ENCODE data around the gene LGALS16.

The LGALS16 gene

DNA sequence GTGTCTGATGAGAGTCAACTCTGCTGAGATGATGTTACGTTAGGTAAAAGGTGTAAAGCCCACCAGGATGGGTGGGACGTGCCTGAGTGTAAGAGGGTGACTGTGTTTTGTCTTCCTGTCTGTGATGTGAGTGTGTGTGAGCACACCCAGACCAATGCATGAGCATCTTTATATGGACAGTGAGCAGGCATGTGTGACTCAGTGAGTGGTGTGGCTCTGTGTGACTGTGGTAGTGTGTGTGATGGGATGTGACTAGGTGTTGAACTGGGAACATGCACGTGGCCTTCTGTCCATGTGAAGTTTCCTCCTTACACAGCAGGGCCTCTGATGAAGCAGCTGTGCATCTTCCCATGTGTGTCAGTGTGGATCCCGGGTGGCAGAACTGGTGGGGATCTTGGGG, 17.8 kb upstream of the LGALS16 start:
- H2AFZ ChIP-seq (ENCODE audit: low read length) = no peak overlapping the region
- H3K4me2 ChIP-seq (ENCODE audit: low read length) = no peak overlapping the region
- no peaks in the 10 kb centered on the region for H3K9me3 ChIP-seq (ENCODE audit: low read length)
- no peaks in the 10 kb centered on the region for H3K4me1 ChIP-seq (ENCODE audit: insufficient read depth, low read length, severe bottlenecking)
- no peak overlapping the region for H3K27ac ChIP-seq (ENCODE audit: low read depth, low read length, poor library complexity, severe bottlenecking)
- H3K27me3 ChIP-seq (ENCODE audit: insufficient read depth, low read length) = no peaks in the 10 kb centered on the region
- H4K20me1 ChIP-seq (ENCODE audit: insufficient read depth, low read length) = no peaks in the 10 kb centered on the region
- H3K79me2 ChIP-seq (ENCODE audit: insufficient read depth, low read length) = no peaks in the 10 kb centered on the region
- H3K4me3 ChIP-seq (ENCODE audit: low read depth, low read length, poor library complexity, severe bottlenecking) = no peak overlapping the region
- H3F3A ChIP-seq (ENCODE audit: insufficient read depth, low read length) = no peaks in the 10 kb centered on the region
- H3K9me2 ChIP-seq (ENCODE audit: low read depth, low read length) = no peaks in the 10 kb centered on the region
- TF ChIP-seq, protein P1, sequence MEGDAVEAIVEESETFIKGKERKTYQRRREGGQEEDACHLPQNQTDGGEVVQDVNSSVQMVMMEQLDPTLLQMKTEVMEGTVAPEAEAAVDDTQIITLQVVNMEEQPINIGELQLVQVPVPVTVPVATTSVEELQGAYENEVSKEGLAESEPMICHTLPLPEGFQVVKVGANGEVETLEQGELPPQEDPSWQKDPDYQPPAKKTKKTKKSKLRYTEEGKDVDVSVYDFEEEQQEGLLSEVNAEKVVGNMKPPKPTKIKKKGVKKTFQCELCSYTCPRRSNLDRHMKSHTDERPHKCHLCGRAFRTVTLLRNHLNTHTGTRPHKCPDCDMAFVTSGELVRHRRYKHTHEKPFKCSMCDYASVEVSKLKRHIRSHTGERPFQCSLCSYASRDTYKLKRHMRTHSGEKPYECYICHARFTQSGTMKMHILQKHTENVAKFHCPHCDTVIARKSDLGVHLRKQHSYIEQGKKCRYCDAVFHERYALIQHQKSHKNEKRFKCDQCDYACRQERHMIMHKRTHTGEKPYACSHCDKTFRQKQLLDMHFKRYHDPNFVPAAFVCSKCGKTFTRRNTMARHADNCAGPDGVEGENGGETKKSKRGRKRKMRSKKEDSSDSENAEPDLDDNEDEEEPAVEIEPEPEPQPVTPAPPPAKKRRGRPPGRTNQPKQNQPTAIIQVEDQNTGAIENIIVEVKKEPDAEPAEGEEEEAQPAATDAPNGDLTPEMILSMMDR (IDR thresholded peaks at IDR 0.05; ENCODE audit: low read length) = no peak
- TF ChIP-seq EZH2 (IDR thresholded peaks at IDR 0.05; ENCODE audit: borderline replicate concordance, low read length) = no peak
- H3K36me3 ChIP-seq (ENCODE audit: insufficient read depth, low read length) = no peaks in the 10 kb centered on the region
- H3K9ac ChIP-seq (ENCODE audit: low read length) = no peak overlapping the region

DNA sequence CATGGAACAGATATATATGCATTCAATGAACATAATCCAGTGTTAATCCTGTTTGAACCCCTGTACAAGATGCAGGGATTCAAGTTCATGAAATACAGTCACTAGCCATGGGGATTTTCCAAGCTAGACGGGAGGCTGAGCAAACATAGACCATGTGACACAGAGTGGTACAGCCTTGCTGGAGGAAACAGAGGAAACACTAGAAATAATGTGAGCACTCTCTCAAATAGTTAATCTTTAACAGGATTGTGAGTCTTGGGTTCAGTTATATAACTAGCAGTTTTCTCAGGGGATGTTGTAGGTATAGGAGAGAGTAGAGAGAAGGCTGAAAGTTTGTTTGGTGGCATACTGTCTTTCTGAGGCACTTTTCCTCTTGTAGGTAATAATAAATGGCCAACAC, 13.9 kb upstream of the LGALS16 start:
- TF ChIP-seq EZH2 (IDR thresholded peaks at IDR 0.05; ENCODE audit: borderline replicate concordance, low read length) = no peak
- TF ChIP-seq, protein P1 (IDR thresholded peaks at IDR 0.05; ENCODE audit: low read length) = no peak
- Histone ChIP-seq H3K79me2 (ENCODE audit: insufficient read depth, low read length) (no peaks in the 10 kb centered on the region), H3K27me3 (ENCODE audit: insufficient read depth, low read length) (no peaks in the 10 kb centered on the region), H3K27ac (ENCODE audit: low read depth, low read length, poor library complexity, severe bottlenecking) (no peak overlapping the region), H3K4me3 (ENCODE audit: low read depth, low read length, poor library complexity, severe bottlenecking) (no peak overlapping the region), H3K4me2 (ENCODE audit: low read length) (no peak overlapping the region), H2AFZ (ENCODE audit: low read length) (no peak overlapping the region), H3K4me1 (ENCODE audit: insufficient read depth, low read length, severe bottlenecking) (no peaks in the 10 kb centered on the region), H3K36me3 (ENCODE audit: insufficient read depth, low read length) (no peaks in the 10 kb centered on the region), H3F3A (ENCODE audit: insufficient read depth, low read length) (no peaks in the 10 kb centered on the region), H4K20me1 (ENCODE audit: insufficient read depth, low read length) (no peaks in the 10 kb centered on the region), H3K9me2 (ENCODE audit: low read depth, low read length) (no peaks in the 10 kb centered on the region), H3K9ac (ENCODE audit: low read length) (no peak overlapping the region), H3K9me3 (ENCODE audit: low read length) (no peaks in the 10 kb centered on the region)

DNA sequence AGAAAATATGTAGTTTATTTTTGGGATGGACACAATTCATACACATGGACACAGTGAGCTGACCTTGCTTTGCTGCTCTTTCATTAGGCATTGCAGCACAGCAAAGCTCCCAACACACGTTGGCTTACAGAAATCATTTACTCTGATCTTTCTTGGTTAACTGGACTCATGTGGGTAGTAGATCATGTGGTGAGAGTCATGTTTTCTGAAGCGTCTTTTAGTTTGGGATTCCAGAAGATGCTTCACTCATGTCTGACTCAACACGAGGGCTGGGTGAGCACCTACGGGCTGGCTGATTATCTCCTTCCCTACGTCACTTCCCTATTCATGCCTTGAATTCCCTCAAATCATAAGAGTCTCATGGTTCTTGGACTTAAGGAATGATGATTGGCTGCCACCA, 12.1 kb upstream of the LGALS16 start:
- H3K36me3 ChIP-seq (ENCODE audit: insufficient read depth, low read length) = no peaks in the 10 kb centered on the region
- no peaks in the 10 kb centered on the region for H3K79me2 ChIP-seq (ENCODE audit: insufficient read depth, low read length)
- H3K4me2 ChIP-seq (ENCODE audit: low read length) = no peak overlapping the region
- no peak overlapping the region for H3K9ac ChIP-seq (ENCODE audit: low read length)
- TF ChIP-seq, protein P1 (IDR thresholded peaks at IDR 0.05; ENCODE audit: low read length) = no peak
- TF ChIP-seq EZH2 (IDR thresholded peaks at IDR 0.05; ENCODE audit: borderline replicate concordance, low read length) = no peak
- no peaks in the 10 kb centered on the region for H3K4me1 ChIP-seq (ENCODE audit: insufficient read depth, low read length, severe bottlenecking)
- no peak overlapping the region for H2AFZ ChIP-seq (ENCODE audit: low read length)
- H3F3A ChIP-seq (ENCODE audit: insufficient read depth, low read length) = no peaks in the 10 kb centered on the region
- H3K4me3 ChIP-seq (ENCODE audit: low read depth, low read length, poor library complexity, severe bottlenecking) = no peak overlapping the region
- no peaks in the 10 kb centered on the region for H3K9me3 ChIP-seq (ENCODE audit: low read length)
- no peaks in the 10 kb centered on the region for H3K9me2 ChIP-seq (ENCODE audit: low read depth, low read length)
- no peak overlapping the region for H3K27ac ChIP-seq (ENCODE audit: low read depth, low read length, poor library complexity, severe bottlenecking)
- no peaks in the 10 kb centered on the region for H3K27me3 ChIP-seq (ENCODE audit: insufficient read depth, low read length)
- H4K20me1 ChIP-seq (ENCODE audit: insufficient read depth, low read length) = no peaks in the 10 kb centered on the region

Data from OCI-LY1 (cell line).